Measurements from ENCODE around the gene PQBP1. TPM values are rescaled to one million over a fixed set of nuclear protein-coding genes. Genes with fewer than 3 reads are reported as not detected.

The PQBP1 gene
- total RNA-seq, 1 experiment from 2014 or later, result 61.4 TPM

Other genes with a start within 250 kb of the PQBP1 start
- 0.10 and 0.16 TPM in 2 replicates for gene WAS, start 214.1 kb upstream of the PQBP1 start, total RNA-seq (2014; rRNA removed; shearing (Covaris generic))
- gene SUV39H1, start 201.2 kb upstream of the PQBP1 start, total RNA-seq (2014; rRNA removed; shearing (Covaris generic)), result 11.8 and 13.6 TPM in 2 replicates
- not detected in 2 replicates for gene GLOD5, start 136.2 kb upstream of the PQBP1 start, total RNA-seq (2014; rRNA removed; shearing (Covaris generic))
- gene GATA1, start 111.3 kb upstream of the PQBP1 start, total RNA-seq (2014; rRNA removed; shearing (Covaris generic)), result not detected in 2 replicates
- gene HDAC6, start 95.9 kb upstream of the PQBP1 start, total RNA-seq (2014; rRNA removed; shearing (Covaris generic)), result 18.7 and 25.2 TPM in 2 replicates
- not detected in 2 replicates for gene ERAS, start 71.4 kb upstream of the PQBP1 start, total RNA-seq (2014; rRNA removed; shearing (Covaris generic))
- gene PCSK1N, start 62.3 kb upstream of the PQBP1 start, total RNA-seq (2014; rRNA removed; shearing (Covaris generic)), result 9.9 and 16.0 TPM in 2 replicates
- 59.1 and 61.2 TPM in 2 replicates for gene TIMM17B, start 162 bp upstream of the PQBP1 start, total RNA-seq (2014; rRNA removed; shearing (Covaris generic))
- gene SLC35A2, start 13.7 kb downstream of the PQBP1 start, total RNA-seq (2014; rRNA removed; shearing (Covaris generic)), result 23.2 and 32.8 TPM in 2 replicates
- 10.8 and 11.9 TPM in 2 replicates for gene PIM2, start 21.1 kb downstream of the PQBP1 start, total RNA-seq (2014; rRNA removed; shearing (Covaris generic))
- gene OTUD5, start 59.7 kb downstream of the PQBP1 start, total RNA-seq (2014; rRNA removed; shearing (Covaris generic)), result 22.3 and 34.2 TPM in 2 replicates
- gene KCND1, start 73.9 kb downstream of the PQBP1 start, total RNA-seq (2014; rRNA removed; shearing (Covaris generic)), result 0.12 TPM in 1 of 2 replicates, not detected in the other
- gene GRIPAP1, start 104.3 kb downstream of the PQBP1 start, total RNA-seq (2014; rRNA removed; shearing (Covaris generic)), result 15.3 and 15.9 TPM in 2 replicates
- gene TFE3, start 145.4 kb downstream of the PQBP1 start, total RNA-seq (2014; rRNA removed; shearing (Covaris generic)), result 23.7 and 47.1 TPM in 2 replicates
- gene CCDC120, start 161.1 kb downstream of the PQBP1 start, total RNA-seq (2014; rRNA removed; shearing (Covaris generic)), result 0.08 and 0.31 TPM in 2 replicates
- 12.5 and 18.2 TPM in 2 replicates for gene PRAF2, start 176.1 kb downstream of the PQBP1 start, total RNA-seq (2014; rRNA removed; shearing (Covaris generic))
- gene WDR45, start 182.0 kb downstream of the PQBP1 start, total RNA-seq (2014; rRNA removed; shearing (Covaris generic)), result 50.0 and 57.6 TPM in 2 replicates
- gene GPKOW, start 225.8 kb downstream of the PQBP1 start, total RNA-seq (2014; rRNA removed; shearing (Covaris generic)), result 18.1 and 24.6 TPM in 2 replicates